ENCODE measurements around the gene MAGI2.

- no peak for TF ChIP-seq EZH2 (IDR thresholded peaks at IDR 0.05; ENCODE audit: insufficient read depth, poor library complexity, severe bottlenecking)
- no peak for TF ChIP-seq EZH2phosphoT487 (IDR thresholded peaks at IDR 0.05; ENCODE audit: insufficient read depth, low read depth)
Measured at GRCh38 chr7:78842068-78842467, 611.4 kb downstream of the MAGI2 start.
